Activated CD8-positive, alpha-beta memory T cell treated with anti-CD3 and anti-CD28 coated beads, Interleukin-2, amount 50 U/mL, for 4 hours (primary cell): Measurements from ENCODE around the gene TREX2.
A peak's percentile ranks its signal among the peaks of the same experiment; 100 is the strongest.

ENCODE experiments used
- DNase-seq: peaks from one replicate; pipeline ENCODE4 v3.0.0-alpha.2; 2020

The TREX2 gene

DNA sequence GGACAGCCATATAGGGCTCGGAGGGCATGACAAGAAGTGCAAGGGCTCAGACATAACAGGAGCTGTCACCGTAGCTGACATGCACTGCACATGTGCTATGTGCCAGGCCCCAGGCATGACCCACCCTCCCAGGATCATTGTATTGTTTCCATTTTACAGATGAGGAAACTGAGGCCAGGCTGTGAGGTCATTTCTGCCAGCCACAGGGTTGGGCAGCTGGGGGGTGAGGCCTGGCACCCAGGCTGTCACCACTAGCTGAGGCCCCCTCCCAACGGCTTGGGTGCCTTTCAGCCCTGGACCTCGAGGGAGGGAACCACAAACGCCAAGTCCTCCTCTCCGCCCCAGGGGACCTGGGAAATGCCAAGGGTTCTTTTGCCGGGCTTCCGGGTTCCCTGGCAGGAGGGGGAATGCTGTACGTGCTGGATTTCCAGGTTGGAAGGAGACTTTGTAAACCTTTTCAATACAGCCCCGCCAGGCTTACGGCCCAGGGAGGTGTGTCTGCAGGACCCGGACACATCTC, 12.6 kb downstream of the TREX2 start:
- no peak for DNase-seq

DNA sequence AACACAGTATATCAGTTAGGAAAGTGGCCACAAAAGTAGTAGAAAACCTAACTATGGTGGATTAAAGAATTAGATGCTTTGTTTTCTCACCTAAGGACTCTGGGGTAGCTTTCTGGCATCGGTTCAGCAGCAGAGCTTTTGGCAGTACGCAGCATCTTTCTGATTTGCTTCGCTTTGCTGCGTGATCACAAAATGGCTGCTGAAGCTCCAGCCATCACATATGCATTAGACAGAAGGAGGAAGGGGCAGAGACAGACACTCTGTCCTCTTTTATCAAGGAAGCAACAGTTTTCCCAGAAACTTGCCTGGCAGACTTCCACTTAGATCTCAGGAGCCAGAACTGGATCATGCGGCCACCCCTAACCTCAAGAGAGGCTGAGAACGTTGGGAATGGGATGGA, 15.1 kb downstream of the TREX2 start:
- no peak for DNase-seq

DNA sequence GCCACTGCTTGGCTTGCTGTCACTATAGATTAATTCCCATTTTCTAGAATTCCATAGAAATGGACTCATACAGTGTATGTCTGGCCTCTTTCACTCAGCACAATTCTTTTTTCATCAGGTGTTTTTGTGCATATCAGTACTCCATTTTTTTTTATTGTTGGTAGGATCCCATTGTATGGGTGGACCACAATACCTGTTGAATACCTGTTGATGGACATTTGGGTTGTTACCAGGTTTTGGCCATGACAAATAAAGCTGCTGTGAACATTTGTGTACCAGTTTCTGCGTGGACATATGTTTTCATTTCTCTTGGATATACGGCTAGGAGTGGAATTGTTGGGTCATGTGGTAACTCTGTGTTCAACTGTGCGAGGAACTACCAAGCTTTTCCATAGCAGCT, 19.7 kb downstream of the TREX2 start:
- DNase-seq = no peak

DNA sequence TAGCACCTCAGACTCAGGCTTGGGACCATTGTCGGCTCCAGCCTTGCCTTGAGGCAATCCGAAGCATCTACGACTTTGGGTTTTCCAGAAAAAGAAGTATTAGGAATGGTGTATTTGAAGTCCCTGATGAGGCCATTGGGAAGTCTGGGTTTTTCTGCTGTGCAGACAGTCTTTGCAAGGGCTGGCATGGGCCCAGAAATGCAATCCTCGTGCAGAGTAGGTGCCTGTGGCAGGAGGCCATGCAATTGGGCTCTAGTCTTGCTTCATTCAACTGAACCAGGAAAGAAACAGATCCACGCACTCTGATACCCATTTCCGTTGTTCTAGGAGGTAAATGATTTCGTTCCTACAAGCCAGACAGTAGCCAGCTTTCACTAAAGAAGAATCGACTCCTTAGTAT, 22.2 kb downstream of the TREX2 start:
- DNase-seq = no peak

DNA sequence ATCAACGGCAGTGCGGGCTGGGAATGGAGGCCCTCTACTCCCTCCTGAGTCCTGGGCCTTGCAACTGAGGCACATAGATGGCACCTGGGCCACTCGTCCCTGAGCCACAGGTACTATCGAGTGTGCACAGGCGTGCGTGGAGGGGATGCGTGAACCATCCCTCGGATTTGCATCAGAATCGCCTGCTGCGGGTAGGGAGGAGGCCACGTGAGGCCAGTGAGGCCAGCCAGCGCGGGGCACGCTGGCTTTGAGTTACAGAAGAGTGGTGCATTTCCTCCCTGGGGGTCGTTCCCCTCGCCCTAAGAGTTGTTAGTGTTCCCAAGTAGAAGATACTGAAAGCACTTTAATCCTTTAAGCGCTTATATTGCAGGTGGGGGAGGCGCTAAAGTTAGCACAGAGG, 24.0 kb downstream of the TREX2 start:
- no peak for DNase-seq

DNA sequence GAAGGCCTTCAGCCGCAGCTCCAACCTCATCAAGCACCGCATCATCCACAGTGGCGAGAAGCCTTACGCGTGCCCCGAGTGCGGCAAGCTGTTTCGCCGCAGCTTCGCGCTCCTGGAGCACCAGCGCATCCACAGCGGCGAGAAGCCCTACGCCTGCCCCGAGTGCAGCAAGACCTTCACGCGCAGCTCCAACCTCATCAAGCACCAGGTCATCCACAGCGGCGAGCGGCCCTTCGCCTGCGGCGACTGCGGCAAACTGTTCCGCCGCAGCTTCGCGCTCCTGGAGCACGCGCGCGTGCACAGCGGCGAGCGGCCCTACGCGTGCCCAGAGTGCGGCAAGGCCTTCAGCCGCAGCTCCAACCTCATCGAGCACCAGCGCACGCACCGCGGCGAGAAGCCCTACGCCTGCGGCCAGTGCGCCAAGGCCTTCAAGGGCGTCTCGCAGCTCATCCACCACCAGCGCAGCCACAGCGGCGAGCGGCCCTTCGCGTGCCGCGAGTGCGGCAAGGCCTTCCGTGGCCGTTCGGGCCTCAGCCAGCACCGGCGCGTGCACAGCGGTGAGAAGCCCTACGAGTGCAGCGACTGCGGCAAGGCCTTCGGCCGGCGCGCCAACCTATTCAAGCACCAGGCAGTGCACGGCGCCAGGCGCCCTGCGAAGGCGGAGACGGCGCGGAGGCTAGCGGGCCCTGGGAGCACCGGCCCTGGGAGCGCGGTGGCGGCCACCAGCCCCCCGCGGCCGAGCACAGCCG, 24.8 kb downstream of the TREX2 start:
- no peak for DNase-seq

DNA sequence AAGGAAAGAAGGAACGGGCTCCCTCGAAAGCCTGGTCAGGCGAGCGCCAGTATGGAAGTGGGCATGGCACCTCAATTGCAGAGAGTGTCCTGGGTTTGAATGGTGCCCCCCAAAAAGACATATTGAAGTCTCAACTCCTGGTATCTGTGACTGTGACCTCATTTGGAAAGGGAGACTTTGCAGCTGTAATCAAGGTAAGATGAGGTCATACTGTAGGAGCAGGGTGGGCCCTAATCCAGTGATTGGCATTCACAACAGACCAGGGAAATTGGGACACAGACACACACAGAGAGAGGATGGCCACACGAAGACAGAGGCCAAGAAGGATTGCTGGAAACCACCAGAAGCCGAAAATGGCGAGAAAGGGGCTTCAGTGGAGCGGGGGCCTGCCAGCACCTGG, 28.2 kb downstream of the TREX2 start:
- DNase-seq = no peak

DNA sequence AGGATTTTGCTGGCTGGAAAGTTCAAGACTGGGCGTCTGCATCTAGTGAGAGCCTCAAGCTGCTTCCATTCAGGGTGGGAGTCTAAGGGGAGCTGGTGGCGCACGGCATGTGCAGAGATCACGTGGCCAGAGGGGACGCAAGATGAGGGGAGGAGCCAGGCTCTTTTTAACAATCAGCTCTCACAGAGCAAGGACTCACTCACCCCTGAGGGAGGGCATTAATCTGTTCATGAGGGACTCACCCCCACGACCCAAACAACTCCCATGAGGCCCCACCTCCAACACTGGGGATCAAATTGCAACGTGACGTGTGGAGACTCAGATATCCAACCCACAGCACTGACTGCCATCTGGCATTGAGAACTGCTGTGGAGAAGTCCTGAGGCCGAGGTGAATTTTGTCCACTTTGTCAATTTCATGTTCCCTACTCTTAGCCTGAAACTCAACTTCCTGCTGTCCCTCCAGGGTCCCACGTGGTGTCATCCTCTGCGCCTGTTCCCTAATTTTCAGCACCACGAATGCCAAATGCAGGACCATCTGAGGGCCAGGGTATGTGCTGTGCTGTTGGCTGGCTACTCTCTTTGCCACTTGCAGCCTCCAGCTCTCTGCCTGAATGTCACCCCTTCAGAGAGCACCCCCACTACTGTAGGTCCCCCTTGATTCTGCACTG, 28.9 kb downstream of the TREX2 start:
- no peak for DNase-seq

DNA sequence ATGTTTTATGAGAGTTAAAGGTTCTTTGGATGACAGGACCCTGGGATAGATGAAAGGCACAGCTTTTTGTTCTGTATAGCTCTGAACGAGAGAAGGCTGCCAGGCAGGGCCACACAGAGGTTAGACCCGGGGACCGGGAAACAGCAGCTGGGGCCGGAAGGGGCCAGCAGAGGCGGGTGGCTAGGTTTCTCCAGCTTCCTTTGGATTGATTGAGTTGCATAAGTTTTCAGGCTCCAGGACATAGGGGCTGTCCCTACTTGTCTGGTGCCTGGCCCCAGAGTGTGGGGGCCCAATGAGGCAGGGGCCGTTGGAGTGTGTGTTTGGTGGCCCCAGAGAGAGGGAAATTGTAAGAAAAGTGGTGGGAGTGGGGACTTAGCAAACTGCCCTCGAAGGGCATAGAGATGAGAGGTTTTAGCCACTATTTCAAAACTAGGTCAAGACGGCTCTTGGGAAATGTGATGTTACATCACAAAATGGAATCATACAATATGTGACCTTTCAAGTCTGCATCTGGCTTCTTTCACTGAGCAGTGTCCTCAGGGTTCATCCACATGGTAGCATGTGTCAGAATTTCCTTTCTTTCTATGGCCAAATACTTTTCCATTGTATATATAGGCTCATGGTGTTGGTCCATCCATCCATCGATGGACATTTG, 30.9 kb downstream of the TREX2 start:
- DNase-seq = no peak

DNA sequence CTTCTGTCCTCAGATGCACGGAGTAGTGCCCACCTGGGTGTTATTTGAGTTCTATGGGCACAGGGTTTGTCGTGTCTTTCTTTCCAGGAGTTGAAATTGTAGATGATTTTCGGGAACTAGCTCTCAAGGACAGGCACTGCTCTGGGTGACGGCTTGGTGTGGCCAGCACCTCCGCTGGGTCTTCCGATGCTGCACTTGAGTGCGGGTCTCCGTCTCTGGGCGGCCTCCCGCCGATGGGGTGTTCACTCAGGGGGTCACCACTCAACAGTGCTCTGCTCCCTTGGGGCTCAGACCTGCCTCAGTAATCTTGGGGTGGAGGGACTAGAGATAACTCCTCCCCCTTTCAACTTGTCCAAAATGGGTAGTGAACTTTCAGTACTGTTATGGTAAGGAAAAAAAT, 32.1 kb downstream of the TREX2 start:
- no peak for DNase-seq

DNA sequence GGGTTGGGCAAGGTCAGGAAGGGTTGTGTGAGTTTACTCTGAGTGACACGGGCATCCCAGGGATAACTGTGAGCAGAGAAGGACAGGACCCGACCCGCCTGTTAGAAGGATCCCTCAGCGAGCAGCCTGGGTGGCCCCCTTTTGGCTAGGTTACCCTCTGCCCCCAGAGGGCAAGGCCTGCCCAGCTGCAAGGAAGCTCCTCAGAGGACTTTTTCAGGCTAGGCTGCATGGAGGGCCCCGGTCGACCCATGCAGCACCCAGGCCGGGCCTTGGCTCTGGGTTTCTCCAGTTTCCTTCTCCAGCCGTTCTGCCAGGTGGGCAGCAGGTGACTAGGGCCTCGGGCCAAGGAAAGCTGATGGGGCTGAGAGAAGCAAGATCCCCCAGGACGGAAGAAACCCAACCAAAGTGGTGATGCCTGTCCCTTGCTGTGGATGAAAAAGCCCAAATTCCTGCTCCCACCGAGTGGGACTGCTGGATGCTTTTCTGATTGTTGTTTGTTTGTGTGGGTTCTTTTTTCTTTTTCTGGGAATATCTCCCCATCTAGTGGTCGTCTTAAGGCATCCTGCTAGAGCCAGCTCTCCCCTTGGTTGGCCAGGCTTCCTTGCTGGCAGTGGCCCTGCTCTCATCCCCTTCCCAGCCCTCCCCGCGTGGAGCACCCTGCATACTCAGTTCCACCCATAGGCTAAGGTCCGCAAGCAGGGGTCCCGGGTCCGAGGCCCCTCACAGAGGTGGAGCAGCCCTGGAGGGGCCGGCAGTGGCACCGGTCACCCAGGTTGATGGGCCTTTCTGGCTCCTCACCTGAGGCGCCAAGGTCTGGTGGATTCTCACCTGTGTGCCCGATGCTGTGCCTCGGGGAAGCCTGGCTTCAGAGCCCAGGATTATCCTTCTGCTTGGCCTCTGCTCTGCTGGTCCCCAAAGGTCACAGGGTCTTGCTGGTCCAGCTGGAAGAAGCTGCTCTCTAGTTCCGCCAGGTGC, 32.8 kb downstream of the TREX2 start:
- no peak for DNase-seq

DNA sequence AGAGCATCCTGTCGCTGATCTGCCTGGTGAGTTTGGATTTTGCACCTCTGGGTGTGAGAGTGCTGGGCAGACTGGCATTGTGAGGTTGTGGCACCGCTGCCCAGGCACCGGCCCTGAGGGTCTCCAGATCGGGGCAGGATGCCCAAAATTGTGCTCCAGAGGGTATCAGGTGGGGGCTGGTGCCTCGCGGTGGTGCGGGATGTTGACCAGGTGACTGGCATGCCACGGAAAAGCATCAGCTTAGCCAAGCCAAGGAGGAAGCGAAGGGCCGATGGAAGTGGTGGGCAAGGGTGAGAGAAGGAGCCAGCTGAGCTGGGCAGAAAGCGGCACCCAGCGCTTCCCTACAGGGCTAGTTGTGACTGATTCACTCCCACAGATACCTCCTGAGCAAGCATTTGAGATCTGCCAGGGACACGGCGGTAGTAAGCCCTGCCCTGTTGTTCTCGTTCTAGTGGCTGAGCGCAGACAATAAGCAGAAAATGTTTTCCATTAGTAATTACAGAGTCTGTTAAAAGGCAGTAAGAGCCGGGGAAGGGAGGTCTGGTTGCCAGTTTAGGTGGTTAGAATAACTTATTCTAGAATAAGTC, 33.8 kb downstream of the TREX2 start:
- DNase-seq = no peak

DNA sequence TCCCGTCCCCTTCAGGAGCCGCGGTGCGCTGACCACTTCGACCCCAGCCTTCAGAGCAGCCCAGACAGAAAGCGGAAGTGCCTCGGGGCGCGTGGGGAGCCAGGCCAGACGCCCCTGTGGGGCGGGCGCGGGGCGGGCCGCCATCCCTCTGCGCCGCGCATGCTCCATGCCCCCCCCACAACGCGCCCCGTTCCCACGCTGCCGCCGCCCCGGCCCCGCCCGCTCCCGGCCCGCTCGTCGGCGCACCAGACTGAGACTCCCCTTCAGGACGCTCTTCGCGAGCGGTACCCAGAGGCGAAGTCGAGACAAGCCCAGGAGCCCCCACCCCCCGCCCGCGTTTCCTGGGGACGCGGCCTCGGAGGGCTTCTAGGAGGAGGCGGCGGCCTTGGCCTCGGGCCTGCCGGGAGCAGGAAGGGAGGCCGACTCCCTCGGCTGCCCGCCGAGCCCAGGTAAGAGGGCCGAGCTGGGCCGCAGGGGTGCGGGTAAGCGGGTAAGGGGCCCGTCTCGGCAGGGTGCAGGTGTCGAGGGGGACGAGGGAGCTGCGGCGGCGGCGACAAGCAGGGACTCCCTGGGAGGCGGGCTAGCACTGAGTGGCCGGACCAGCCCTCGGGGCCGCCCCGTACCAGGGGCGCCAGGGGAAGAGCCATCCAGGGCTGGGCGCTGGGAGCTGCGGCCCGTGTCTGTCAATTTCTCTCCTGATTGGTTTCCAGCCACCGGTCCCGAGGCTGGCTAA, 34.4 kb downstream of the TREX2 start, which contains the start of gene ZFP92:
Gene ZFP92 (plus strand): TSS at position 218 of the 733 bp plus-strand sequence. CDS start 6,851 bp downstream, outside the sequence.
- peak; percentile 55 for DNase-seq

DNA sequence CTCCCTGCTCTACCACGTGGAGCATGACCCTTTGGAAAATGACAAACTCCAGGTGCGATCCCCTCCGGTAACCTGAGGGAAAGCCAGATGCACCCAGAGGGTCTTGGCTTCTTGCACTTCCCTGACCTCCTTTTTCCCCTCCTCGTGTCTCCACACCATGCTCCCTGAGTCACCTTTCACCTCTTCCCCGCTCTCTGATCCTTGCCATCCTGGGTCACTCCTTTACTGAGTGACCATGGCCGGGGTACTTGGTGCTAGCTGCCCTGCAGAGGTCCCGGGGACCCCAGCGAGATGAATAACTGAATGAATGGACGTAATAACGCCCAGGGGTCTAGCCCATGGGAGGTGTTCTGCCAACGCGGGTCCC, 35.0 kb downstream of the TREX2 start:
- DNase-seq = no peak

DNA sequence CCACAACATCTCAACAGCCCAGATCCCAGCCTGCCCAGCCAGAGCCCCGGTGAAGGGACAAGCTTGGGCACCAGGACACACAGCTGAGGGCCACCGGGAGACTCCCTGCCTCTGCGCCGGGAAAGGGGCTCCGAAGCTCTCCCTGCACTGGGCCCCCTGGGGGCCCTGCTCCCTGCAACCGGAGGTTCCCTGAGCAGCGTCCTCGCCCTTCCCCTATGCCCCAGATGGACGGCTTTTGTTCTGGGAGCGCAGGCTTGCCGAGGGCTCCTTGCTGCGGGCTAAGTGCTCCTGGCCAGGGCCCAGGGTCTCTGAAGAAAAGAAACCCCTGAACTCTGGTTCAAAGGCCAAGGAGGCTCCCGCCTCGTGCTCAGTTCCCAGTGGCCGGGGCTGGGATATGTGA, 35.5 kb downstream of the TREX2 start:
- DNase-seq = no peak

DNA sequence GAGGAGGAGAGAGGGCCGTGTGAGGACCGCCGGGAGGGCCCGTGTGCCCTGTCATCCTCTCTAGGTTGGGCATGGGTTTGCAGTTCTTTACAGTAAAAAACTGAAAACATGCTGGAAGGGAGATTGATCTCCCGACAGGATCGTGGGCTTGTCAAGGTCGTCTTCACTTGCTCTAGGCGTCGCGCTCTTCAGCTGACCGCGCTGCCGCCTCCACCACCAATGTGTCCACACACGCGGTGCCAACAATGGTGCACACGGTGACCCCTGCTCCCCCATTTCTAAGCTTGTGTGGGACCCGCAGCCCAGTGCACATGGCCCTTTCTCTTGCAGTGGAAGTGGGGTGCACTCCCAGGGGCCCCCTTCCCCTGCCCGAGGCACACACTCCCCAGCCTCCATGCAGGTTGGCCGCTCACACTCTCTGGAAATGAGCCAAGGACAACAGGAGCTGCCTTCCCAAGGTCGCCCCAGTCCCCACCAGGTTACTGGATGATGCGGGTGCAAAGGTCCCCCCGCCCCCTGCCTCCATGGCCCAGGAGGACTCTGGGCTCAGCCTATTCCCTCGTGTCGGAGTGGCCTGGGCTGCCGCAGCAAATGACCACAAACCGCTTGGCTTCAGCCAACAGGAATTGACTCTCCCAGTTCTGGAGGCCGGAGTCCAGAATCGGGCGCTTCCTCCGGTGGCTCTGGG, 36.3 kb downstream of the TREX2 start:
- no peak for DNase-seq

DNA sequence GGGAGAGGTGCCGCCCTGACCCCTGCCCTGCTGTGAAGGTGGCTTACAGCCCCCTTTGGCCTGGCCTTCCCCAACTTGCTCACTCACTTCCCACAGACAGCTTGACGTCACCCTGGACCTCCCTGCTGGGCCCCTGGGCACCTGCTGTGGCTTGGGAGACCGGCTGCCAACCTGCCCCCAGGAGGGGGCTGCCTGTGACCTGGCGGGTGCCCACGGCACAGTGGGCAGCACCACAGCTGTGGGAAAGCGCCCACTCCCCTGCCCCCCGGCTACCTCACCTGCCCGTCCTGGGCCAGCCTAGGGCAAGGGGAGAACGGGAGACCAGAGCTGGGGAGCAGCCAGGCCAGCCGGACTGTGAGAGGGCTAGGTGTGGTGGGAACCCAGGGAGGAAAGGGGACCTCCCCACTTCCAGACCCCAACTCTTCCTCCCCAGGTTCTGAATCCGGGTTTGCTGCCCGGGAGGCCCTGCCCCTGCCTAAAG, 36.9 kb downstream of the TREX2 start:
- DNase-seq = no peak

DNA sequence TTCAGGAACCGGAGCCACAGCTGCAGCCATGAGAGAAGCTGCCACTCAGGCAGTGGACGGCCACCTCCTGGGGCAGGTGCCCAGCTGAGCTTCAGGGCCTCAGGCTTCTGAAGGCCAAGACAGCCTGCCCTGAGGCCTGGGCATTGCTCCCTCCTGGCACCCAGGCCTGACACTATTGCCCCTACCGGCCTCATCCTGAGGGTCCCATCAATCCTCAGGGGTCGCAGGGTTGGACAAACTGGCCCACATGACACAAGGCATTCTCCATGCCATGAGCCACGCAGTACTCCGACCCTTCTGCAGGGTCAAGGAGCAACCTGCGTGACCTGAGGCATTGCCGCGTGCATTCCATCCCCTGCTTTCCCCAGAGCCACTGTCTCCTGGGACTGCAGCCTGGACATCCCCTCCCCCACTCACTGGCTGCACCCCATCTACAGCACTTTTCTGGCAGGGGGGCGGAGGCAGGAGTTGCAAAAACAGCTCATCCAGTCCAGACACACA, 37.6 kb downstream of the TREX2 start:
- DNase-seq = no peak

DNA sequence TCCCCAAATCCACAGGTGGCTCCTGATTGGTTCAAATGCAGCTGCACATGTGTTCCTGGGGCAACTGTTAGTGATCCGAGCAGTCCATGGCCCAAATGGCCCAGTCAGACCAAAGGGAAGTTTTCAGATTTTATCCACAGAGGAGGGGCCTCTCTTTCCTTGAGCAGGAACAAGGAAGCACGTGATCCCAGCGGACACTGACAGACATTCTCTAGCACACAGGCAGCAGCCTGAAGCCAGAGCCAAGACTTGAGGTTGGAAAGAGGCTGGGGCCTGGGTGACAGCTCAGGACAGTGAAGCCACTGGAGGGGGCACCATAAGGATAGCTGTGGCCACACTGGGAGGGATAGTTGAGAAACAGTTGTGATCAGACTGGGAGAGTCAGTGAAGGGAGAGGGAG, 38.1 kb downstream of the TREX2 start:
- no peak for DNase-seq

DNA sequence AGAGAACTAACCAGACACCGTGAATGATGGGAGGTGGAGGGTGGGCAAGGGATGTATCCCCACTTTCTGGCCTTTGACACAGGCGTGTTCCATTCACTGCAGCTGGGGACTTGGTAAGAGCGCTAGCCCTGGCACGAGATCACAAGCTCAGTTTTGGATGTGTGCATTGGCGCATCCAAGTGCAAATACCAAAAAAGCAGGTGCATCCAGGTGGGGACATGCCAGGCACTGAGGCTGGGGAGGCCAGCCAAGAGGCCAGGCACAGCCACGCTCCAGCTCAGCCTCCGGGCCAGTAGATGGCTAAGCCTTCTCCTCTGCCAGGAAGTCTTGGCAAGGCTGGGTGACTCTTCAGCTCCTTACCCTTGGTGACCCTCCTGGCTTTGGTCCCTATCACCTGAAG, 39.0 kb downstream of the TREX2 start:
- DNase-seq = no peak

DNA sequence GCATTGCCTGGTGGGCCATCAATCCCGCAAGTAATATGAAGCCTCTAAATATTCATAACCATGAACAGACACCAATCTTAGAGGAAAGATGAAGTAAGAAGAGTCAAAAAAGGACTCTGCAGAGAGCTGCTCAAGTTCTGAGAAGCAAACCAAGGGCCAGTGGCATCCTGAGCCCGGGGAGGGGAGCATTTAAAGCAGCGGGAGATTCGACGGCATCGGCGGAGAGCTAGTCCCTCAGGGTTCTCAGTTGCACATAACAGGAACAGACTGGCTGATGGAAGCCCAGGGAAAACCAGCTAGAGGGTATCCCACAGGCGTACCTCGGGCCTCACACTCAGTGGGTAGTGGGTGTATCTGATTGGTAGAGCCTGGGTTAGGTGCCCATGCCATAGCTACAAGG, 39.8 kb downstream of the TREX2 start:
- DNase-seq = no peak
